VCaP (cell line): ENCODE measurements around the gene HKDC1.

Source experiments
- H3K27ac ChIP-seq: fragments of 450-650 bp; 2 replicates; pipeline ENCODE4 v1.5.1; 2017
- TF ChIP-seq, protein P1 (sequence below): fragments of 450-650 bp; conservative IDR thresholded peaks from 2 replicates; pipeline ENCODE4 v1.5.1; 2017; ENCODE audit warnings: mild to moderate bottlenecking, moderate library complexity

HKDC1 gene

GRCh38 chr10:69311309-69311708, 91.2 kb downstream of the HKDC1 start:
- H3K27ac ChIP-seq: peak overlapping the region; percentile 66
- TF ChIP-seq, protein P1, sequence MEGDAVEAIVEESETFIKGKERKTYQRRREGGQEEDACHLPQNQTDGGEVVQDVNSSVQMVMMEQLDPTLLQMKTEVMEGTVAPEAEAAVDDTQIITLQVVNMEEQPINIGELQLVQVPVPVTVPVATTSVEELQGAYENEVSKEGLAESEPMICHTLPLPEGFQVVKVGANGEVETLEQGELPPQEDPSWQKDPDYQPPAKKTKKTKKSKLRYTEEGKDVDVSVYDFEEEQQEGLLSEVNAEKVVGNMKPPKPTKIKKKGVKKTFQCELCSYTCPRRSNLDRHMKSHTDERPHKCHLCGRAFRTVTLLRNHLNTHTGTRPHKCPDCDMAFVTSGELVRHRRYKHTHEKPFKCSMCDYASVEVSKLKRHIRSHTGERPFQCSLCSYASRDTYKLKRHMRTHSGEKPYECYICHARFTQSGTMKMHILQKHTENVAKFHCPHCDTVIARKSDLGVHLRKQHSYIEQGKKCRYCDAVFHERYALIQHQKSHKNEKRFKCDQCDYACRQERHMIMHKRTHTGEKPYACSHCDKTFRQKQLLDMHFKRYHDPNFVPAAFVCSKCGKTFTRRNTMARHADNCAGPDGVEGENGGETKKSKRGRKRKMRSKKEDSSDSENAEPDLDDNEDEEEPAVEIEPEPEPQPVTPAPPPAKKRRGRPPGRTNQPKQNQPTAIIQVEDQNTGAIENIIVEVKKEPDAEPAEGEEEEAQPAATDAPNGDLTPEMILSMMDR: no peak

GRCh38 chr10:69312528-69312927, 92.4 kb downstream of the HKDC1 start:
- H3K27ac ChIP-seq: no peak overlapping the region
- TF ChIP-seq, protein P1: no peak

- peak overlapping the region; percentile 97 for H3K27ac ChIP-seq
- TF ChIP-seq, protein P1: no peak
Observed at GRCh38 chr10:69315100-69315542, 95.0 kb downstream of the HKDC1 start.

- TF ChIP-seq, protein P1: no peak
- H3K27ac ChIP-seq: peak overlapping the region; percentile 97
Observed at GRCh38 chr10:69315610-69316312, 95.6 kb downstream of the HKDC1 start.

DNA sequence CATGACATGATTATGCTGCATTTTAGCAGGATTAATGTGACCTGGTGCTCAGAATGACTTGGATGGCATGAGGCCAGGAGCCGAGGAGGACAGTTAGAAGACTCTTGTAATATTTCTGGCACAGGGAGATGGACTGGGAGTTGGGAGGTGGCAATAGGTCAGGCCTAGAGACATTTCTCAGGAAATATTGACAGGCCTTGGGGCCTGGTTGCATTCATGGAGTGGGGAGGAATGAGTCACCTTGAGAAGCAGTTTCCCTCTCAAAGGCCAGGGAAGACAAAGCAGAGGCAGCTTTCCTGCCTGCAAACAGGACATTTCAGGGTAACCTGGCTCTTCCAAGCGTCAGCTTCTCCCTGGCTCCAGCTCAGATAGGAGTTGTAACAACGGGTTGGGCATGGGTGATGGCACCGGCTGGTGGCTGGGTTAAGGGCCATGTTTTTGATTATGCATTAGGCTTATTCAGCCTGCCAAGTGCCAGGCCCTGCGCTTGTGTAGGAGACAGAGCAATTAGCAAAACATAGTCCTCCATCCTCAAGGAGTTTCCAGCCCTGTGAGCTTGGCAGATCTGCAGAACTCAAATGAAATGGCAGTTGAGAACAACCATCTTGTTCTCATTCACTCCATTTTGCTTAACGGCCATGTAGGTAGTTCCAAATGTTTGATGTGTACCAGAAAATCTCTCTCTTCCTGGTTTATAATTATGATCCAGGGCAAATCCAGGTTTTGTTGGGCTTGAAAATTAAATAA, 96.4 kb downstream of the HKDC1 start:
- TF ChIP-seq, protein P1: no peak
- peak overlapping the region; percentile 97 for H3K27ac ChIP-seq
